IMR-90 (cell line): ENCODE results near the gene MRPL52. TPM values are rescaled to one million over a fixed set of nuclear protein-coding genes. Genes with fewer than 3 reads are reported as not detected.
A peak's percentile ranks its signal among the peaks of the same experiment; 100 is the strongest.

Source experiments
- ATAC-seq: fragments of 200-7000 bp; cut with Tn5 transposase; 2 replicates; pipeline ENCODE4 v1.9.1; 2020; ENCODE audit warnings: low read depth, mild to moderate bottlenecking, moderate library complexity
- BruUV-seq: library from RNA; stranded (reverse); fragments of 400-500 nt; replicated peaks from 2 replicates; lab custom pipeline; 2021; lab: Mats Ljungman, UMichigan
- CTCF ChIA-PET: fragments of 300-600 bp; formaldehyde crosslinking; extraction: SDS; loops from one replicate; lab custom pipeline; 2021; ENCODE audit warnings: antibody characterized with exemption; lab: Yijun Ruan, JAX
- POLR2A ChIA-PET: fragments of 300-600 bp; sonication (Branson Sonifier 250); formaldehyde crosslinking; loops from one replicate; lab custom pipeline; 2022; ENCODE audit warnings: antibody characterized with exemption; ENCODE audit not compliant: unreplicated experiment; lab: Charles Lee
- DNase-seq: peaks from one replicate; pipeline ENCODE4 v3.0.0; 2013
- H2AFZ ChIP-seq: replicated peaks from 2 replicates; pipeline ENCODE3; 2013; ENCODE audit warnings: low read length, mild to moderate bottlenecking; ENCODE audit not compliant: poor library complexity
- H2AK5ac ChIP-seq: 2 replicates; pipeline ENCODE4 v1.6.1; 2013; ENCODE audit warnings: low read depth, low read length, inconsistent platforms
- H2AK9ac ChIP-seq: replicated peaks from 2 replicates; pipeline ENCODE3; 2013; ENCODE audit warnings: mild to moderate bottlenecking, low read depth, low read length, moderate library complexity; ENCODE audit not compliant: poor library complexity
- H2BK120ac ChIP-seq: 2 replicates; pipeline ENCODE4 v1.6.1; 2013; ENCODE audit warnings: low read depth, low read length, inconsistent platforms
- H2BK15ac ChIP-seq: 3 replicates; pipeline ENCODE4 v1.6.1; 2013; ENCODE audit warnings: low read depth, low read length, inconsistent platforms
- H2BK20ac ChIP-seq: 2 replicates; pipeline ENCODE4 v1.6.1; 2013; ENCODE audit warnings: low read depth, mild to moderate bottlenecking, inconsistent platforms, low read length, moderate library complexity
- H2BK5ac ChIP-seq: 2 replicates; pipeline ENCODE4 v1.6.1; 2013; ENCODE audit warnings: mild to moderate bottlenecking, low read depth, low read length, inconsistent platforms; ENCODE audit not compliant: poor library complexity, severe bottlenecking
- H3K14ac ChIP-seq: replicated peaks from 2 replicates; pipeline ENCODE4 v1.6.1; 2013; ENCODE audit warnings: low read depth, low read length, inconsistent platforms
- H3K18ac ChIP-seq: 2 replicates; pipeline ENCODE4 v1.6.1; 2013; ENCODE audit warnings: low read depth, low read length, control low read depth
- H3K23ac ChIP-seq: 2 replicates; pipeline ENCODE4 v1.6.1; 2013; ENCODE audit warnings: low read depth, low read length, inconsistent platforms
- H3K27ac ChIP-seq: 2 replicates; pipeline ENCODE4 v1.5.1; 2013; ENCODE audit warnings: mild to moderate bottlenecking, control low read depth, low read length; ENCODE audit not compliant: insufficient read depth
- H3K27me3 ChIP-seq: 2 replicates; pipeline ENCODE4 v1.6.1; 2013; ENCODE audit warnings: low read length; ENCODE audit not compliant: control insufficient read depth, insufficient read depth
- H3K36me3 ChIP-seq: 2 replicates; pipeline ENCODE4 v1.6.1; 2013; ENCODE audit warnings: low read length, mixed read lengths; ENCODE audit not compliant: control insufficient read depth, insufficient read depth
- H3K4ac ChIP-seq: 2 replicates; pipeline ENCODE4 v1.6.1; 2013; ENCODE audit warnings: low read depth, low read length, inconsistent platforms
- H3K4me1 ChIP-seq: 2 replicates; pipeline ENCODE4 v1.6.1; 2013; ENCODE audit warnings: low read length, mixed read lengths; ENCODE audit not compliant: control insufficient read depth, insufficient read depth
- H3K4me2 ChIP-seq: 2 replicates; pipeline ENCODE4 v1.6.1; 2013; ENCODE audit warnings: low read depth, mild to moderate bottlenecking, control low read depth, low read length, moderate library complexity
- H3K4me3 ChIP-seq: 2 replicates; pipeline ENCODE4 v1.5.1; 2013; ENCODE audit warnings: low read depth, mild to moderate bottlenecking, control low read depth, low read length, moderate library complexity; ENCODE audit not compliant: insufficient read depth
- H3K56ac ChIP-seq: 2 replicates; pipeline ENCODE4 v1.6.1; 2013; ENCODE audit warnings: low read length, inconsistent platforms; ENCODE audit not compliant: insufficient read depth; ENCODE audit errors: extremely low read depth
- H3K79me1 ChIP-seq, 2 experiments: 2 replicates each; pipeline ENCODE4 v1.6.1; 2013; ENCODE audit warnings: low read length in 2 of 2, inconsistent platforms in 1 of 2, low read depth in 1 of 2
- H3K9ac ChIP-seq: 2 replicates; pipeline ENCODE4 v1.6.1; 2013; ENCODE audit warnings: low read depth, low read length, control low read depth
- H3K9me1 ChIP-seq: 2 replicates; pipeline ENCODE4 v1.6.1; 2013; ENCODE audit warnings: low read length, inconsistent platforms; ENCODE audit not compliant: insufficient read depth
- H3K9me3 ChIP-seq: 2 replicates; pipeline ENCODE4 v1.6.1; 2013; ENCODE audit warnings: low read length; ENCODE audit not compliant: control insufficient read depth, insufficient read depth
- H4K20me1 ChIP-seq: 2 replicates; pipeline ENCODE4 v1.6.1; 2013; ENCODE audit warnings: low read length, inconsistent platforms; ENCODE audit not compliant: insufficient read depth
- H4K5ac ChIP-seq: 2 replicates; pipeline ENCODE4 v1.6.1; 2013; ENCODE audit warnings: mild to moderate bottlenecking, low read depth, low read length, control low read depth
- H4K8ac ChIP-seq, 2 experiments: 2 replicates each; pipeline ENCODE4 v1.6.1; 2013; ENCODE audit warnings: low read depth in 2 of 2, low read length in 2 of 2, control low read depth in 1 of 2, inconsistent platforms in 1 of 2
- H4K91ac ChIP-seq: 2 replicates; pipeline ENCODE4 v1.6.1; 2013; ENCODE audit warnings: low read depth, low read length, inconsistent platforms; ENCODE audit not compliant: insufficient read depth
- CEBPB ChIP-seq: IDR thresholded peaks from 2 replicates; pipeline ENCODE4 v1.6.1; 2012; ENCODE audit warnings: low read depth, low read length, improper control_type of control experiment
- CHD1 ChIP-seq: IDR thresholded peaks from 2 replicates; pipeline ENCODE4 v1.6.1; 2012; ENCODE audit warnings: low read depth, low read length, improper control_type of control experiment
- FOS ChIP-seq: fragments of 150-350 bp; IDR thresholded peaks from 2 replicates; pipeline ENCODE4 v1.6.1; 2016; ENCODE audit warnings: low read depth, low read length
- MAFK ChIP-seq: IDR thresholded peaks from 2 replicates; pipeline ENCODE4 v1.6.1; 2012; ENCODE audit warnings: low read depth, low read length, improper control_type of control experiment
- RCOR1 ChIP-seq: IDR thresholded peaks from 2 replicates; pipeline ENCODE4 v1.6.1; 2012; ENCODE audit warnings: mild to moderate bottlenecking, low read length, improper control_type of control experiment; ENCODE audit not compliant: insufficient replicate concordance
- RFX5 ChIP-seq: IDR thresholded peaks from 2 replicates; pipeline ENCODE4 v1.8.0; 2012; ENCODE audit warnings: low read depth, mild to moderate bottlenecking, low read length, moderate library complexity
- WGBS, 2 experiments: methylation state at CpG; one replicate each; pipeline versions ENCODE4 v1.1.5 to v1.1.7; 2013; ENCODE audit warnings: missing lambda C conversion rate in 2 of 2; ENCODE audit not compliant: insufficient read length in 1 of 2; ENCODE audit errors: extremely low coverage in 2 of 2; 5-methylcytosine and 5-hydroxymethylcytosine counted together
- dilution Hi-C: fragments of 300-500 bp; cut with HindIII; formaldehyde crosslinking; loops from one replicate; pipeline ENCODE4 v1.14.3; 2018; ENCODE audit warnings: low sequenced_read_pairs; ENCODE audit not compliant: unreplicated experiment
- in situ Hi-C: fragments of 300-500 bp; cut with MboI; formaldehyde crosslinking; loops from 3 replicates; pipeline ENCODE4 v1.14.3; 2019; ENCODE audit warnings: low sequenced_read_pairs, inconsistent platforms, mixed read lengths
- intact Hi-C: fragments of 100-400 bp; cut with micrococcal nuclease; formaldehyde crosslinking; loops from 2 replicates; pipeline ENCODE4 v1.10.0; 2022
- polyA plus RNA-seq, 3 experiments: library from polyadenylated mRNA; depleted of rRNA; stranded (reverse); fragments of >200 nt; gene quantifications; 2 replicates each; pipeline ENCODE4 v1.2.3, GENCODE V29; 2012; ENCODE audit warnings: low replicate concordance in 1 of 3
- total RNA-seq: library from RNA; depleted of rRNA; stranded (reverse); fragments of >200 nt; gene quantifications from 2 replicates; pipeline ENCODE4 v1.2.3, GENCODE V29; 2012
- TF ChIP-seq, protein P1 (sequence below): conservative IDR thresholded peaks from 2 replicates; pipeline ENCODE4 v1.5.1; 2012; ENCODE audit warnings: mild to moderate bottlenecking, low read depth, low read length, improper control_type of control experiment
- TF ChIP-seq, protein P2 (sequence below): fragments of 150-350 bp; IDR thresholded peaks from 2 replicates; pipeline ENCODE4 v1.6.1; 2017; ENCODE audit warnings: mild to moderate bottlenecking, antibody characterized with exemption, low read length, low read depth

Gene MRPL52
- total and polyA plus RNA-seq, 2 of the 4 experiments (the other 2 are of a cell fraction) = 33.1 to 51.4 TPM

DNA sequence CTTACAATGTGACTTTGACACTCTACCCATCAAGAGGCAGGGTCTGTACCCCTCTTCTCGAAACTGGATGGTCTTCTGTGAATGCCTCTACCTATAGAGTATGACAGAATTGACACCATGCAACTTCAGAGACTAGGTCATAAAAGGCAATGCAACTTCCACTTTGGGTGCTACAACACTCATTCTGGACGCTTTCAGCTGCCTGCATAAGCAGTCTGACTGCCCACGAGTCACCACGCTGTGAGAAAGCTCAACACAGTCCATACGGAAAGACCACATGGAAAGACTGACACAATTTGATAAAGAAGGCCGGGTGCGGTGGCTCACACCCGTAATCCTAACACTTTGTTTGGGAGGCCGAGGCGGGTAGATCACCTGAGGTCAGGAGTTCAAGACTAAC lies 29.3 kb upstream of the MRPL52 start:
- Histone ChIP-seq H3K36me3 (no peaks in the 10 kb centered on the region), H2AK5ac (no peak overlapping the region)

More for the DNA sequence above, 29.3 kb upstream of the MRPL52 start:
- H3K4me2 ChIP-seq = no peak overlapping the region
- WGBS, 2 experiments = 79% methylated on average over 5 of the region's 10 CpGs; no CpG with 5 or more reads in 1 of the 2 experiments
- H3K18ac ChIP-seq = no peak overlapping the region
- H3K56ac ChIP-seq = no peak overlapping the region
- ATAC-seq (no peak), DNase-seq (peak; percentile 22)
- no peak overlapping the region for H2BK15ac ChIP-seq
- no TSS peak for BruUV-seq
- POLR2A ChIA-PET = no interaction called here
- no peak overlapping the region for H2AK9ac ChIP-seq
- no peak overlapping the region for H3K9ac ChIP-seq
- in situ Hi-C loops (no loop called here), intact Hi-C loops (no loop called here), dilution Hi-C loops (no loop called here)
- no peaks in the 10 kb centered on the region; the same call in 1 of the 2 replicates for H3K9me1 ChIP-seq
- H4K5ac ChIP-seq = no peak overlapping the region
- CTCF ChIA-PET = interaction anchor here (0.6 kb wide), 1 partner anchor 436 kb away, joined by 4 read pairs; no protein-coding TSS in a partner anchor
- H3K4ac ChIP-seq = no peak overlapping the region
- H3K14ac ChIP-seq = no peak overlapping the region
- no peak overlapping the region for H3K23ac ChIP-seq
- no peak overlapping the region for H4K91ac ChIP-seq
- TF ChIP-seq, protein P1, sequence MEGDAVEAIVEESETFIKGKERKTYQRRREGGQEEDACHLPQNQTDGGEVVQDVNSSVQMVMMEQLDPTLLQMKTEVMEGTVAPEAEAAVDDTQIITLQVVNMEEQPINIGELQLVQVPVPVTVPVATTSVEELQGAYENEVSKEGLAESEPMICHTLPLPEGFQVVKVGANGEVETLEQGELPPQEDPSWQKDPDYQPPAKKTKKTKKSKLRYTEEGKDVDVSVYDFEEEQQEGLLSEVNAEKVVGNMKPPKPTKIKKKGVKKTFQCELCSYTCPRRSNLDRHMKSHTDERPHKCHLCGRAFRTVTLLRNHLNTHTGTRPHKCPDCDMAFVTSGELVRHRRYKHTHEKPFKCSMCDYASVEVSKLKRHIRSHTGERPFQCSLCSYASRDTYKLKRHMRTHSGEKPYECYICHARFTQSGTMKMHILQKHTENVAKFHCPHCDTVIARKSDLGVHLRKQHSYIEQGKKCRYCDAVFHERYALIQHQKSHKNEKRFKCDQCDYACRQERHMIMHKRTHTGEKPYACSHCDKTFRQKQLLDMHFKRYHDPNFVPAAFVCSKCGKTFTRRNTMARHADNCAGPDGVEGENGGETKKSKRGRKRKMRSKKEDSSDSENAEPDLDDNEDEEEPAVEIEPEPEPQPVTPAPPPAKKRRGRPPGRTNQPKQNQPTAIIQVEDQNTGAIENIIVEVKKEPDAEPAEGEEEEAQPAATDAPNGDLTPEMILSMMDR = no peak
- TF ChIP-seq, protein P2, sequence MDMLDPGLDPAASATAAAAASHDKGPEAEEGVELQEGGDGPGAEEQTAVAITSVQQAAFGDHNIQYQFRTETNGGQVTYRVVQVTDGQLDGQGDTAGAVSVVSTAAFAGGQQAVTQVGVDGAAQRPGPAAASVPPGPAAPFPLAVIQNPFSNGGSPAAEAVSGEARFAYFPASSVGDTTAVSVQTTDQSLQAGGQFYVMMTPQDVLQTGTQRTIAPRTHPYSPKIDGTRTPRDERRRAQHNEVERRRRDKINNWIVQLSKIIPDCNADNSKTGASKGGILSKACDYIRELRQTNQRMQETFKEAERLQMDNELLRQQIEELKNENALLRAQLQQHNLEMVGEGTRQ = no peak
- TF ChIP-seq FOS = no peak
- no peak for TF ChIP-seq CEBPB
- TF ChIP-seq RFX5 = no peak
- TF ChIP-seq CHD1 = no peak
- TF ChIP-seq MAFK = no peak
- no peak for TF ChIP-seq RCOR1
- H3K27ac ChIP-seq = no peak overlapping the region
- no peaks in the 10 kb centered on the region for H4K20me1 ChIP-seq
- H2AFZ ChIP-seq = no peak overlapping the region
- peaks cover 12% of the 10 kb centered on the region for H3K27me3 ChIP-seq
- H3K4me1 ChIP-seq = no peaks in the 10 kb centered on the region
- H2BK5ac ChIP-seq = no peak overlapping the region
- no peak overlapping the region for H3K4me3 ChIP-seq
- H3K9me3 ChIP-seq = no peaks in the 10 kb centered on the region
- no peaks in the 10 kb centered on the region for H3K79me1 ChIP-seq
- no peak overlapping the region for H2BK120ac ChIP-seq
- no peak overlapping the region for H2BK20ac ChIP-seq
- H4K8ac ChIP-seq = no peak overlapping the region
